ENCODE results near the gene PSMD12.
"Not testable (repeated sequence)": the region's sequence is repeated elsewhere in the genome, so short reads cannot be mapped to it uniquely, and the experiment has no call there.

Gene PSMD12

DNA sequence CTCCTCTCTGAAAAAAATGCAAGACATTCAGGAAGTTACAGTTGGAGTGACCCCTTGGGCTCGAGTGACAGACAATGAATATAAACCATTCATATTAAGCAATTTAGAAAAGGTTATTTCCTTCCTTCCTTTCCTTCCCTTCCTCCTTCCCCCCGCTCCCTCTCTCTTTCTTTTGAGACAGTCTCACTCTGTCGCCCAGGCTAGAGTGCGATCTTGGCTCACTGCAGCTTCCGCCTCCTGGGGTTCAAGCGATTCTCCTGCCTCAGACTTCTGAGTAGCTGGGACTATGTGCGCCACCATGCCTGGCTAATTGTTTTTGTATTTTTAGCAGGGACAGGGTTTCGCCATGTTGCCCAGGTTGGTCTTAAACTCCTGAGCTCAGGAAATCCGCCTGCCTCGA, 13.2 kb downstream of the PSMD12 start:
- DNase-seq = no peak

DNA sequence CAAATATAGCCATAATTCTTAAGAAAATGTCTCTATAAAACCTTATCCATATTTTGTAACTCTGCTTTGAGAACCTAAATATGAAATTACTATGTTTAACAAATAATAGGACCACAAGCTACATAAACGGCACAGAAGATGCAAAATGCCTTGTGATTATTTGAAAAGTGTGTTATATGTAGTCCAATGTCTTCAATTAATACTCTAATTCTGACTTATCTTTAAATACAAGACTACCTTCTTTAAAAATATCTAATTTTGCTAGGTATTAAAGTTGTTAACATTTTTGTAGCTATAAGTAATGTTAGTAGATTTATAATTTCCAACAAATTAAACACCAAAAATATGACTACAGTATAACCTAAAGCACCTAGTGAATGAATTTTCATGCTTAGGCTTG, 17.0 kb downstream of the PSMD12 start:
- no peak for DNase-seq

DNA sequence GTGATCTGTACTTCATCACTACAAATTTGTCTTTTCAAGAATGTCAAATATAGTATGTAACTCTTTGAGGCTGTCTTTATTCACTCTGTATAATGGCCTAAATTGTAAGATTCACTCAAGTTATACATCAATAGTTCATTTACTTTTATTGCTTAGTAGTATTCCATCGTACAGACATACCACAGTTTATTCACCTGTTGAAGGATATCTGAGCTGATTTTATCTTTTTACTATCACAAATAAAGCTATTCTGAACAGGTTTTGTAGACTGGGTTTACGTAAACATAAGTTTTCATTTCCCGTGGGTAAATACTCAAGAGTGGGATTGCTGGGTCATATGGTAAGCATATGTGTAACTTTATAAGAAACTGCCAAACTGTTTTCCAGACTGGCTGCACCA, 18.6 kb downstream of the PSMD12 start:
- no peak for DNase-seq

DNA sequence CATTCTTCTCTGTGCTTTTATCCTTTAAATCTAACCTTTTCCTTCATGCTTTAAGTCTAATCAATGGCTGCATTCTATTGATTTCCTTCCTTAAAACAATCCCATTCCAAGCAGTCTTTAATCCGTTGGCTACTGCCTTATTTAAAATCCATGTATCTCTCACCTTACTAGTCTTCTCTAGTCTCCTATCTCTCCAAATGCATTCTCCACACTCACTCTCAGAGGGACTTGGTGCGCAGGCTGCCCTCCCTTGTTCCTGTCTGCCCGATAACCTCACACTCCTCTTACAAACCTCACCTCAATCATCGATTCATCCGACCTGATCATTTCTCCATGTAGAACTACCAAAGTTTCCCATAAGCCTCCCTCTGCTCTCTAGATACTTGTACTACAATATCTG, 23.1 kb downstream of the PSMD12 start:
- DNase-seq = no peak

DNA sequence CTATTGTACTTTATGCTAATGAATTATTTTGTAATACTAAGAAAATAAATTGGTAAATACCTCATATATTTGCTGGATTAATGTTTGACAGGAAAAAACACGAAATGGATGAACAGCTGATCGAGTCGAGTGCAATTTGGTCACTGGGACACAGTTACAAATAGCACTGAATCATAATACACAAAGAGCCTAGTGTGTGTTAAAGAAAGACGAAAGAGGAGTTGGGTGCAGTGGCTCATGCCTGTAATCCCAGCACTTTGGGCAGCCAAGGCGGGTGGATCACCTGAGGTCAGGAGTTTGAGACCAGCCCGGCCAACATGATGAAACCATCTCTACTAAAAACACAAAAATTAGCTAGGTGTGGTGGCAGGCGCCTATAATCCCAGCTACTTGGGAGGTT, 28.0 kb downstream of the PSMD12 start:
- DNase-seq = not testable (repeated sequence)

DNA sequence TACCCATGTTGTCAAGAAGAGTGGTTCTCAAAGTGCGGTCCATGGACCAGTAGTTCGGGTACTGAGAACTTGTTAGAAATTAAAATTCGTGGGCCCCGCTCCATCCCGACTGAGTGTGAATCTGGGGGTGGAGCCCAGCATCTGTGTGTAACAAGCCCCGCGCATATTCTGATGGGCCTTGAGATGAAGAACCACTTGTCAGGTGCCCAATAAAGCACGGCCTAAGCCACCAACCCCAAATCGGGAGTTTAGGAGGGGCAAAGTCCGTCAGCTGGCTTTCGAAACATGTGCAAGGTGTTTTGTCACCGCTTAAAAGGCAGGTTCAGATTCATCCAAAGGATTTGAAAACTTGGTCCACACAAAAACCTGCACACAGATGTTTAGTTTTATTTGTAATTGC, 29.5 kb downstream of the PSMD12 start:
- DNase-seq = no peak

DNA sequence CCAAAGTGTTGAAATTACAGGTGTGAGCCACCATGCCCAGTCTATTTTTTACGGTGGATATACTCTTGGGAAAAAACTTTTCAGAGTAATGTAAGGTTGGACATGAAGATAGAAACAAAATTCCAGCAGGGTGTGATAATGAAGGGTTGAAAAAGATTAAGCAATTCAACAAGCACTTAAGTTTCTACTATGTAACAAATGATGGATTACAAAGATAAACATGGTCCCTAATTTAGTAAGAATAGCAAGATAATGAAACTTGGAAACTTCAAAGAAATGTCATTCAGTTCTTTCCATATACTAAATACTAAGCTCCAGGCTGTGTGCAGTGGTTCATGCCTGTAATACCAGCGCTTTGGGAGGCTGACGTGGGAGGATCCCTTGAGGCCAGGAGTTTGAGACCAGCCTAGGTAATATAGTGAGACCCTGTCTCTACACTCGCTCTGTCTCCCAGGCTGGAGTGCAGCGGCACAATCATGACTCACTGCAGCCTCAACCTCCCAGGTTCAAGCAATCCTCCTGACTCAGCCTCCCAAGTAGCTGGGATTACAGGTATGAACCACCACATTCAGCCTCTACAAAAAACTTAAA, 31.0 kb downstream of the PSMD12 start:
- no peak for DNase-seq

DNA sequence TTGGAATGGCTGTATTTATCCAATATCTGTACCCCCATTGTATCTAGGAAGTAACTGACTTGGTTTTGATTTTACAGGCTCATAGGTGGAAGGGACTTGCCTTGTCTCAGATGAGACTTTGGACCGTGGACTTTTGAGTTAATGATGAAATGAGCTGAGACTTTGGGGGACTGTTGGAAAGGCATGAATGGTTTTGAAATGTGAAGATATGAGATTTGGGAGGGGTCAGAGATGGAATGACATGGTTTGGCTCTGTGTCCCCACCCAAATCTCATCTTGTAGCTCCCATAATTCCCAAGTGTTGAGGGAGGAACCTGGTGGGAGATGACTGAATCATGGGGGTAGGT, 34.2 kb downstream of the PSMD12 start:
- DNase-seq = not testable (repeated sequence)

DNA sequence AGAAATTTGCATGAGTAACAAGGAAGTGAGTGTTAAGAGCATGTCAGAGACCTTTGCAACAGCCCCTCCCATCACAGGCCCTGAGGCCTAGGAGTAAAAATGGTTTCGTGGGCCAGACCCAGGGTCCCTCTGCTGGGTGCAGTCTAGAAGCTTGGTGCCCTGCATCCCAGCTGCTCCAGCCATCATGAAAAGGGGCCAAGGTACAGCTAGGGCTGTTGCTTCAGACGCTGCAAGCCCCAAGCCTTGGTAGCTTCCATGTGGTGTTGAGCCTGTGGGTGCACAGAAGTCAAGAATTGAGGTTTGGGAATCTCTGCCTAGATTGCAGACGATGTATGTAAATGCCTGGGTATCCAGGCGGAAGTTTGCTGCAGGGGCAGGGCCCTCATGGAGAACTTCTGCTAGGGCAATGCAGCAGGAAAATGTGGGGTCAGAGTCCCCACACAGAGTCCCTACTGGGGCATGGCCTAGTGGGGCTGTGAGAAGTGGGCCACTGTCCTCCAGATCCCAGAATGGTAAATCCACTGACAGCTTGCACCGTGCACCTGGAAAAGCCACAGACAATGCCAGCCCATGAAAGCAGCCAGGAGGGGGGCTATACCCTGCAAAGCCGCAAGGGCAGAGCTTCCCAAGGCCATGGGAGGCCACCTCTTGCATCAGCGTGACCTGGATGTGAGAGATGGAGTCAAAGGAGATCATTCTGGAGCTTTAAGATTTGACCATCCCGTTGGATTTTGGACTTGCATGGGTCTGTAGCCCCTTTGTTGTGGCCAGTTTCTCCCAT, 34.8 kb downstream of the PSMD12 start:
- not testable (repeated sequence) for DNase-seq

DNA sequence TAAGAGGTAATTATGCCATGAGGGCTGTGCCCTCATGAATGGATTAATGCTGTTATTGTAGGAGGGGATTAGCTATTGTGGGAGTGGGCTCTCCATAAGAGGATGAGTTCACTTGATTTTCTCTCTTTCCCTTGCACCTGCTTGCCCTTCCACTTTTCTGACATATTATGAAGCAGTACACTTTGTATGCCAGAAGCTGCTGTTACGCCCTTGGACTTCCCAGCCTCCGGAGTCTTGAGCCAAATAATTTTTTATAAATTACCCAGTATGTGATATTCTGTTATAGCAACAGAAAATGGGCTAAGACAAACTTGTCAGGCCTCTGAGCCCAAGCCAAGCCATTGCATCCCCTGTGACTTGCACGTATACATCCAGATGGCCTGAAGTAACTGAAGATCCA, 38.4 kb downstream of the PSMD12 start:
- DNase-seq = no peak

DNA sequence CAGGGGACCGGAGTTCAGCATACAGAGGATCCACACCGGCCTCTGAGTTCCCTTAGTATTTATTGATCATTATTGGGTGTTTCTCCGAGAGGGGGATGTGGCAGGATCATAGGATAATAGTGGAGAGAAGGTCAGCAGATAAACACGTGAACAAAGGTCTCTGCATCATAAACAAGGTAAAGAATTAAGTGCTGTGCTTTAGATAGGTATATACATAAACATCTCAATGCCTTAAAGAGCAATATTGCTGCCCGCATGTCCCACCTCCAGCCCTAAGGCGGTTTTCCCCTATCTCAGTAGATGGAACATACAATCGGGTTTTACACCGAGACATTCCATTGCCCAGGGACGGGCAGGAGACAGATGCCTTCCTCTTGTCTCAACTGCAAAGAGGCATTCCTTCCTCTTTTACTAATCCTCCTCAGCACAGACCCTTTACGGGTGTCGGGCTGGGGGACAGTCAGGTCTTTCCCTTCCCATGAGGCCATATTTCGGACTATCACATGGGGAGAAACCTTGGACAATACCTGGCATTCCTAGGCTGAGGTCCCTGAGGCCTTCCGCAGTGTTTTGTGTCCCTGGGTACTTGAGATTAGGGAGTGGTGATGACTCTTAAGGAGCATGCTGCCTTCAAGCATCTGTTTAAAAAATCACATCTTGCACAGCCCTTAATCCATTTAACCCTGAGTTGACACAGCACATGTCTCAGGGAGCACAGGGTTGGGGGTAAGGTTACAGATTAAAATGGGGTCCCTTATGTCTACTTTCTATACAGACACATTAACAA, 39.2 kb downstream of the PSMD12 start:
- not testable (repeated sequence) for DNase-seq

DNA sequence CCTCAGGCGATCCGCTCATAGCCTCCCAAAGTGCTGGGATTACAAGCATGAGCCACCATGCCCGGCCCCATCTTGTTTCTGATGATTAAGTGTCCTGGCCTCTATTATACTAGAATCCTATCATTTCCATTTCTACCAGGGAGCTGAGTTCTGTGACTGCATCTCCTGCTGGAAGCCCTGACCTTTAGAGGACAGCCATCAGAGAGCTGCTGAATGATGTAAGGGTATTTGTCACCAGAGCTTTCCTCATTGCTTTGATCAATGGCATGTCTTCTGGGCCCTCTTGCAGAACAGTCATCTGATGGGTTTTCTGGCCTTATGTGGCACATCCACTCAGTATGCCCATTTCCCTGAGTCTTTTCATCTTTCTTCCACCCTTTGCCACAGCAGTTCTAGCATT, 39.9 kb downstream of the PSMD12 start:
- no peak for DNase-seq

DNA sequence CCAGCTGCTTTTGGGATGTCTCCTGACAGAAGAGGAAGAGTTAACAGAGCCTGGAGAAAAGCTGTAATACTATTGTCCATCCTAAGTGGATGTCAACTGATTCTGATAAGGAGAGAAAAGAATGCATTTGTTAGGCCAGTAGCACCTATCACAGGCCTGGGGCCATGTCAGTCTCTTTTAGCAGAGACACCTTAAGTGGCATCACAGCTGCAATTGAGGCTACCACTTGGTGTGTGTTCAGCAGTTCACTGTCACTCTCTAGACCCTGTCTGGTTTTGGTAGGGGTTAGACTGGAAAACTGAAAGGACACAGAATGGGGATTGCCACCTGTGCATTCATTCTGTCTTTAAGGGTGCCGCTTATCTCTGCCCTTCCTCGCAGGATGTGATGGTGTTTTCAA, 42.0 kb downstream of the PSMD12 start:
- DNase-seq = no peak

DNA sequence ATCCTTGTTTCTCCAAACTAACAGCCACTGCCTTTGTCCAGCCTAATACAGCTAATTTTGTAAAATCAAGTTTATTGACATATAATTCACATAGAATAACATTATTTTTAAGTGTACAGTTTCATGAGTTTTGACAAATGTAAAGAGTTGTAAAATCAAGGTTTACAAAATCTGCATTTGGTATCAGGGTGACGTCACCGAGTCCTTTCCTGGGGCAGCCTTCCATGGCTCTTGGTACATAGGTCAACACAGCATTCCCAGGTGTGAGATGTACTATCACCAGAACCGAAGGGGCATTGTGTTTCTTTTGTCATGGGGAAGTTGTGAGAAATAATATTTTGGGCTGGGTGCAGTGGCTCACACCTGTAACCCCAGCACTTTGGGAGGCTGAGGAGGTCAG, 42.9 kb downstream of the PSMD12 start:
- DNase-seq = no peak

DNA sequence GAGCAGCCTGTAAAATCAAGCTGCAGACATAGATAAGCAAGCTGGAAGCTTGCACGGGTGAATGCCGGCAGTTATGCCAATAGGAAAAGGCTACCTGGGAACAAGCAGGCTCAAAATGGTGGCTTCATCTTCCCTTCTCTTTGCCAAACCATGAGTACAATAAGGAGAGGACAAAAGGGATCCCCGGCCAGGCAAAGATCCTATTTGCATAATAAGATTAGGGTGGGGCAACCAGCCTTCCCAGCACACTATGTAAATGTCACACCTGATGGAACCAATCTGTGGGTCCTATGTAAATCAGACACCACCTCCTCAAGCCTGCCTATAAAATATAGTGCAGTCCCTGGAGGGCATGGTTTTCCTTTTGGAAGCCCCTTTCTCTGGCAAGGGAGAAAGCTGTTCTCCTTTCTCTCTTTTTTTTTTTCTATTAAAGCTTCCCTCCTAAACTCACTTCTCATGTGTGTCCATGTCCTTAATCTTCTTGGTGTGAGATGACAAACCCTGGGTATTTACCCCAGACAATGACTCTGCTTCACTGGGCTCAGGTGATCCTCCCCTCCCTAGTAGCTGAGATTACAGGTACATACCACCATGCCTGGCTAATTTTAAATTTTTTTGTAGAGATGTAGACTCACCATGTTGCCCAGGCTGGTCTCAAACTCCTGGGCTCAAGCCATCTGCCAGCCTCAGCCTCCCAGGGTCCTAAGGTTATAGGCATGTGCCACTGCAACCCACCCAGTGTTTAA, 44.2 kb downstream of the PSMD12 start:
- DNase-seq = no peak

DNA sequence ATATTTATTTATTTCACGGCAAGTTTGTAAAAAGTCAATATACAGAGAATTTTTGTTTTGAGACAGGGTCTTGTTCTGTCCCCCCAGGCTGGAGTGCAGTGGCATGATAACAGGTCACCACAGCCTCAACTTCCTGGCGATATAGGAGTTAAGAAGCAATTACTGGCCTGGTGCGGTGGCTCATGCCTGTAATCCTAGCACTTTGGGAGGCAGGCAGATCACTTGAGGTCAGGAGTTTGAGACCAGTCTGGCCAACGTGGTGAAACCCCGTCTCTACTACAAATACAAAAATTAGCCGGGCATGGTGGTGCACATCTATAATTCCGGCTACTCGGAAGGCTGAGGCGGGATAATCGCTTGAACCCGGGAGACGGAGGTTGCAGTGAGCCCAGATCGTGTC, 44.9 kb downstream of the PSMD12 start:
- DNase-seq = not testable (repeated sequence)

DNA sequence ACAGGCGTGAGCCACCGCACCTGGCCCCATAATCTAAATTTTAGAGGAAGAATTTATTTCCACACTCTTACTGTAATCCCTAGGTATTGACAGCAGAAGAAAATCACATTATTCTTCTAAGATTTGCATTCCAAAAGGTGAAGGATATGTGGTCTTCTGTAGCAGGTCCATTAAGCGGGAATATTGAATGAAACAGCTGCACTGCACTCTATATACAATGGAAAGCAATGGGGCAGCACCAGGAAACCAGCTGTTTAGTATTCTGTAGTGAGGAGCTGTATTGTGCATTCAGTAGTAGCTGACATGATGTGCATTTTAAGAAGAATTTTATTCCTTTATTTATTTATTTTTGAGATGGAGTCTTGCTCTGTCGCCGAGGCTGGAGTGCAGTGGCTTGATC, 49.6 kb downstream of the PSMD12 start:
- no peak for DNase-seq

DNA sequence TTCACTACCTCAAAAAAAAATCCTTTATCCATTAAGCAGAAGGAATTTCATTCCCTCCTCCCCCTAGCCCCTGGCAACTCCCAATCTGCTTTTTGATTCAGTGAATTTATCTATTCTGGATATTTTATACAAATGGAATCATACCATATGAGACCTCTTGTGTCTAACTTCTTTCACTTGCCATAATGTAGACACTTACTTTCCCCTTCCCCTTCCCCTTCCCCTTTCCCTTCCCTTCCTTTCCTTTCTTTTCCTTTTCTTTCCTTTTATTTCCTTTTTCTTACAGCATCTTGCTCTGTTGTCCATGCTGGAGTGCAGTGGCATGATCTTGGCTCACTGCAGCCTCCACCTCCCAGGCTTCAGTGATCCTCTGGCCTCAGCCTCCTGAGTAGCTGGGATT, 50.5 kb downstream of the PSMD12 start:
- DNase-seq = no peak

DNA sequence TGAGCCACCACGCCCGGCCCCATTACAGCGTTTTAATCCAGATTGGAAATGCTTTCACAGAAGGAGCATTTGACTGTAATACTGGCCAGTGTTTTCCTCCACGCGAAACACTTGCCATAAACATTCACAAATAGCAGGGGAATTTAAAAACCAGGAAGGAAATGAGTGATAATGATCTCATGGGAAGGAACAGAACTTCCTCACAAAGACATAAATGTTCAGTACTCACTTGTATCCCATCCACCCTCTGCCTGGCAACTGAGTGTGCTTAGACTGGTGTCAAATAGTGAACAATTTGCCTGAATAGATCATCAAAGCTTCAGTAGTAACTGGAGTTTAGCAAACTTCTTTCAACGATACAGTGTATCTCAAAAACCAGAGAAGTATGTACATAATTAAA, 54.1 kb downstream of the PSMD12 start:
- no peak for DNase-seq

DNA sequence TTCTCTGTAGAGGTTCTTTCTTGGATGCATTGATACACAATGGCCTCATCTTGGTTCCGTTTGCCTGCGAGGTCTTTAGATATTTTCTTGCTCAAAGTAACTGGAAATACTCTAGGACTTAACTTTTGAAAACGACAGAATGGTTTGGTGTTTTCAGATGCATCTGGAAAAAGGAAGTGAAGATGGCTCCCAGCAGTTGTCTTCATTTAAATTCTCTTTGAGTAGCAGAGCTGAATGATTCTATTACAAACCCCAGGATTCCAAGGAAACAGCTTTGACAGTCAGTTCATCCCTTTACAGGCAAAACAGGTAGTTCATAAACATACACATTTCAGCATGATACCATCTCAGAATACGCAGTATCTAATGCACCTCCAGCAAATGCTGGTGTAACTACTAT, 54.8 kb downstream of the PSMD12 start:
- no peak for DNase-seq

DNA sequence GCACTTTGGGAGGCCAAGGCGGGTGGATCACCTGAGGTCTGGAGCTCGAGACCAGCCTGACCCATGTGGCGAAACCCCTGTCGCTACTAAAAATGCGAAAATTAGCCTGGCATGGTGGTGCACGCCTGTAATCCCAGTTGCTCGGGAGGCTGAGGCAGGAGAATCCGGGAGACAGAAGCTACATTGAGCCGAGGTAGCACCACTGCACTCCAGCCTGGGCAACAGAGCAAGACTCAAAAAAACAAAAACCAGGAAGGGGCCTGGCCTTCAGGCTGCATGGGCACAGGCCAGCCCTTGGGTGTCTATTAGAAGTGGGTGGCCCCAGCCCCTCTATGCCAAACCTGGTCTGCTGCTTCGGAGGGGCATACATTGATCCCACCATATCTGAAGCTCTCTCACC, 56.0 kb downstream of the PSMD12 start:
- DNase-seq = no peak

DNA sequence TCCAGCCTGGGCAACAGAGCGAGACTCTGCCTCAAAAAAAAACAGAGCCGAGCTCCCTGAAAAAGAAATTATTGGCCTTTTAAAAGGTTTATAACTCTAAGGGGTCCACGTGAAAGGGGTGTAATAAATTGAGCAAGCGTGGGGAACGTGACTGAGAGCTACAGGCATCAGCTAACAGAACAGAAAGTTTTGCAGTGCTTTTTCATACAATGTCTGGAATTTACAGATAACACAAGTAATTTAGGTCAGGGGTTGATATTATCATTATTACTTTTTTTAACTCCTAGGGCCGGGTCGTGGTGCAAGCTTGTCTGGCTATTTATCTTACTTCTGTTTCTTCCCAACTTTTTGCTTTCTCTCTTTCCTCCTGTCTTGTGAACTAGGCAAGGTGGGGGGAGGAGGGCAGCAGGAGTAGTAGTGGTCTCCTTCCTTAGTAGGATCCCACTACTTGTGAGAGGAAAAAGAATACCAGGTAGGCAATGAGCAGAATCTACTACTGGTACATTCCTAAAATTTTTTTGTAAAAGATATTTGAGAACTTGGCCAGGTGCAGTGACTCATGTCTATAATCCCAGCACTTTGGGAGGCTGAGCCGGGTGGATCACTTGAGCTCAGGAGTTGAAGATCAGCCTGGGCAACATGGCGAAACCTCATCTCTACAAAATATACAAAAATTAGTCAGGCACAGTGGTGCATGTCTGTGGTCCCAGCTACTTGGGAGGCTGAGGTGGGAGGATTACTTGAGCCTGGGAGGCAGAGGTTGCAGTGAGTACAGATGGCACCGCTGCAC, 60.7 kb downstream of the PSMD12 start:
- not testable (repeated sequence) for DNase-seq

All from GF-D8 (cell line).